HG03521 (cell line): ENCODE measurements around the gene STK33.

Source experiments
- ATAC-seq: cut with Tn5 transposase; IDR thresholded peaks from one replicate; pipeline ENCODE4 v1.9.1; 2021; ENCODE audit warnings: mild to moderate bottlenecking, moderate library complexity; ENCODE audit not compliant: unreplicated experiment

STK33 gene

GRCh38 chr11:8593935-8594909, at the start of gene STK33:
Gene STK33, minus strand, starts transcription at chr11:8594228. Its CDS starts 119,323 bp downstream, at chr11:8474905.
- ATAC-seq, result peak; percentile 91

- no peak for ATAC-seq
These were observed 48.3 kb upstream of the STK33 start for GRCh38 chr11:8642196-8642841.

GRCh38 chr11:8641332-8641731, 47.3 kb upstream of the STK33 start:
- no peak for ATAC-seq

GRCh38 chr11:8640267-8640906, 46.4 kb upstream of the STK33 start:
- ATAC-seq, result no peak

- no peak for ATAC-seq
These were observed 45.6 kb upstream of the STK33 start for GRCh38 chr11:8639655-8640054.

GRCh38 chr11:8638300-8638699, 44.3 kb upstream of the STK33 start:
- no peak for ATAC-seq

- ATAC-seq, result no peak
These were observed 42.1 kb upstream of the STK33 start for GRCh38 chr11:8636127-8636526.

GRCh38 chr11:8634498-8634897, 40.5 kb upstream of the STK33 start:
- no peak for ATAC-seq

- ATAC-seq, result no peak
These were observed 37.5 kb upstream of the STK33 start for GRCh38 chr11:8631395-8632118.

- no peak for ATAC-seq
These were observed 30.7 kb upstream of the STK33 start for GRCh38 chr11:8624698-8625097.

- no peak for ATAC-seq
These were observed 27.1 kb upstream of the STK33 start for GRCh38 chr11:8621147-8621546.

- ATAC-seq, result no peak
These were observed 23.0 kb upstream of the STK33 start for GRCh38 chr11:8617063-8617462.

GRCh38 chr11:8615291-8616032, 21.4 kb upstream of the STK33 start:
- no peak for ATAC-seq

GRCh38 chr11:8614497-8614896, 20.5 kb upstream of the STK33 start:
- no peak for ATAC-seq

- no peak for ATAC-seq
These were observed 19.0 kb upstream of the STK33 start for GRCh38 chr11:8613036-8613435.

GRCh38 chr11:8612522-8612921, 18.5 kb upstream of the STK33 start:
- no peak for ATAC-seq

- ATAC-seq, result no peak
These were observed 16.6 kb upstream of the STK33 start for GRCh38 chr11:8610532-8611116.

- no peak for ATAC-seq
These were observed 14.6 kb upstream of the STK33 start for GRCh38 chr11:8608652-8609051.

- no peak for ATAC-seq
These were observed 12.0 kb upstream of the STK33 start for GRCh38 chr11:8605971-8606563.
